ENCODE measurements around the gene PCBP4.

Gene PCBP4

GRCh38 chr3:51967384-51968169 is at the start of gene PCBP4:
TSS of gene PCBP4 (minus strand) at chr3:51967454. CDS start at chr3:51961240, 6,214 bp downstream.
- peaks cover 37% of the 10 kb centered on the region for H3K4me1 ChIP-seq (ENCODE audit: control insufficient read depth, insufficient read depth, low read length)

DNA sequence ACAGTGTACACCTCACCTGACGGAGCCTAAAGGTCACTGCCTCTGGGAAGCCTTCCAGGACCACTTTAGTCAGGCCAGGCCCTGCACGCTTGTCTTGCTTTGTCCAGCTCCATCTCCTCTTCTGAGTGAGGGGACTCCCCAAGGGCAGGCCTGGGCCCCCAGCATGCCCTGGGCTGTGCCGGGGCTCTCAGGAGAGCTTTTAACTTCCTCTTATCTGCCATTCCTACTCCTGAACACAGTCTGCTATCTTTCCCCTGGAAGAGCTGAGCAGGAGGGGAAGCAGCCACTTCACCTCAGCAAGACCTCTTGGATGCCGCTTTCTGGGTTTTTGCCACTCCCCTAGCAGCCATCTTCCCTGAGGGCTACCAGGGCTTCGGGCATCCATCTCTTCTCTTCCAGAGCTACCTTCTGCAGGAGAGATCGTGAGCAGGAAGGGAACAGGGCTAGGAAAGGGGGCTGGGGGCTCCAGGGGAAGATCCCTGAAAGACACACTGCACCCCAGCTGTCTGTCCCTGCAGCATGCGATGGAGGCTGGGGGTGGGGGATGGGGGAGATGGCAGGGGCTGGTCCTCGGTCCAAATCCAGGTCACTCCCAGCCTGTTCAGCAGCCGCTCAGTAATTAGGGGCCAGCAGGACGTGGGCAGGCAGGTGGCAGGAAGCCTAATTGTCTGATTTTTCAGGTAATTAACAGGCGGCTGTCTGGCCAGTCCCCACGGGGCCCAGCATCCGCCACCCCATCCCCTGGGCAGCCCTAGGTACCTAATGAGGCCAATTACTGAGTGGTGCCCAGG is 48.4 kb upstream of the PCBP4 start:
- no peaks in the 10 kb centered on the region for H3K4me1 ChIP-seq (ENCODE audit: control insufficient read depth, insufficient read depth, low read length)

More at GRCh38 chr3:51967384-51968169, at the start of gene PCBP4:
- Histone ChIP-seq H3K9me3 (ENCODE audit: control insufficient read depth, low read length) (no peaks in the 10 kb centered on the region), H3K36me3 (ENCODE audit: control insufficient read depth, insufficient read depth, low read length) (no peaks in the 10 kb centered on the region), H3K9ac (ENCODE audit: low read length) (peak within 1 kb of the TSS; percentile 81), H3K4me3 (ENCODE audit: low read length) (peak within 1 kb of the TSS; percentile 50), H3K27me3 (ENCODE audit: control insufficient read depth, insufficient read depth, low read length) (no peaks in the 10 kb centered on the region)

DNA sequence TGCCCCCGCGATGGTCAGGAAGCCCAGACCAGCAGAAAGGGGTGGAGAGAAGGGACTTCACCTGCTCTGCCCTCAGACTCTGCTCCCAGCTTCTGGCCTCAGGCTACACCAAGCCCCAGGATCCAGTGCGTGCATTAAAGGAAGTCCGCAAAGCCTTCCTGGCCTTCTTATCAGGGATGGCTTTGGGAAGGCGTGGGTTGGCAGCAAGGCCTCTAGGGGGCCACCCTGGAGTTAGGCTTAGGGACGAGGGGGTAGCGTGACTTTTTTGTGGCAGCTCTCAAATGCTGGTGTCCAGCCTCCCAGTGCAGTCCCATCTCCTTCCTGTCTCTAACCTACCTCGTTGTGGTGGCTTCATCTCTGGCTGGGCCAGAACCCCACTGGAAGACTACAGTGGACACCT is 47.4 kb upstream of the PCBP4 start:
- no peak overlapping the region for H3K9ac ChIP-seq (ENCODE audit: low read length)
- no peaks in the 10 kb centered on the region for H3K36me3 ChIP-seq (ENCODE audit: control insufficient read depth, insufficient read depth, low read length)
- H3K9me3 ChIP-seq (ENCODE audit: control insufficient read depth, low read length), result no peaks in the 10 kb centered on the region
- H3K27me3 ChIP-seq (ENCODE audit: control insufficient read depth, insufficient read depth, low read length), result no peaks in the 10 kb centered on the region
- H3K4me3 ChIP-seq (ENCODE audit: low read length), result no peak overlapping the region
- H3K4me1 ChIP-seq (ENCODE audit: control insufficient read depth, insufficient read depth, low read length), result no peaks in the 10 kb centered on the region

More for the DNA sequence above, 48.4 kb upstream of the PCBP4 start:
- no peak overlapping the region for H3K9ac ChIP-seq (ENCODE audit: low read length)
- H3K27me3 ChIP-seq (ENCODE audit: control insufficient read depth, insufficient read depth, low read length), result no peaks in the 10 kb centered on the region
- no peak overlapping the region for H3K4me3 ChIP-seq (ENCODE audit: low read length)
- H3K36me3 ChIP-seq (ENCODE audit: control insufficient read depth, insufficient read depth, low read length), result no peaks in the 10 kb centered on the region
- no peaks in the 10 kb centered on the region for H3K9me3 ChIP-seq (ENCODE audit: control insufficient read depth, low read length)

DNA sequence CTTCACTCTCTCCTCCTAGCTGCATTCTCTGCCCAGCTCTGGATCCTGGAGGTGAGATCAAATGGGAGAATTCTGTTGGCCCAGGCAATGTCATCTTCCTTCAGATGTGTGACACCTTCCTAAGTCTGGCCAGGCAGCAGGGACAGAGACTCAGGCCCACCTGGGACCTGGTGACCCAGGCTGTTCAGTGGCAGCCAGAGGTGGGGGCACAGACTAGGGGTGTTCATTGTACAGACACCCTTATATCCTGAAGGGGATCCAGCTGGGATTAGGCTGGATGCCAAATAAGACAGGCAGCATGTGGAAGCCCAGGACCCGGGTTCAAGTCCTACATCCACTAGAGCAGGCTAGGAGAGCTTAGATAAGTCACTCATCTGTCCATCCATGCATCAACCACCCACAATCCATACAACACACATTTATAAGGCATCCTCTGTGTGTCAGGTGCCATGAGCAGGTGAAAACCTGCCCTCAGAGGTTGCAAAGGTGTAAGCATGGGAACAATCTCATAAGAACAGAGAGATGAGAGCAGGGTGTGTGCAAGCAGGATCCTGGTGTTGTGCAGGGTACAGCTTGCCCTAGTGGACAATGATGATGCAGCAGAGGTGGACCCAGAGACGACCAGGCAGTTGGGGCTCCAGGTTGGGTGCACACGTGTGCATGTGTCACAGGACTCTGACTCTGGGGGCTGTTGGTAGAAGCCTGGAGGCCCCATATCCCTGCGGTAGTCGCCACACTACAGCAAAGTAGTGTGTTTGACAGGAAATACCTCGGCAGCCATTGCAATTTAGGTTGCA is 46.7 kb upstream of the PCBP4 start:
- H3K9me3 ChIP-seq (ENCODE audit: control insufficient read depth, low read length), result no peaks in the 10 kb centered on the region
- H3K4me3 ChIP-seq (ENCODE audit: low read length), result no peak overlapping the region
- H3K27me3 ChIP-seq (ENCODE audit: control insufficient read depth, insufficient read depth, low read length), result no peaks in the 10 kb centered on the region
- no peaks in the 10 kb centered on the region for H3K4me1 ChIP-seq (ENCODE audit: control insufficient read depth, insufficient read depth, low read length)
- no peak overlapping the region for H3K9ac ChIP-seq (ENCODE audit: low read length)
- no peaks in the 10 kb centered on the region for H3K36me3 ChIP-seq (ENCODE audit: control insufficient read depth, insufficient read depth, low read length)

- no peaks in the 10 kb centered on the region for H3K9me3 ChIP-seq (ENCODE audit: control insufficient read depth, low read length)
- no peaks in the 10 kb centered on the region for H3K4me1 ChIP-seq (ENCODE audit: control insufficient read depth, insufficient read depth, low read length)
- H3K27me3 ChIP-seq (ENCODE audit: control insufficient read depth, insufficient read depth, low read length), result no peaks in the 10 kb centered on the region
- no peak overlapping the region for H3K9ac ChIP-seq (ENCODE audit: low read length)
- H3K36me3 ChIP-seq (ENCODE audit: control insufficient read depth, insufficient read depth, low read length), result no peaks in the 10 kb centered on the region
- no peak overlapping the region for H3K4me3 ChIP-seq (ENCODE audit: low read length)
Measured at GRCh38 chr3:52012699-52013098, 45.4 kb upstream of the PCBP4 start.

GRCh38 chr3:52010431-52010830 is 43.2 kb upstream of the PCBP4 start:
- Histone ChIP-seq H3K9ac (ENCODE audit: low read length) (no peak overlapping the region), H3K27me3 (ENCODE audit: control insufficient read depth, insufficient read depth, low read length) (no peaks in the 10 kb centered on the region), H3K9me3 (ENCODE audit: control insufficient read depth, low read length) (no peaks in the 10 kb centered on the region), H3K36me3 (ENCODE audit: control insufficient read depth, insufficient read depth, low read length) (no peaks in the 10 kb centered on the region), H3K4me1 (ENCODE audit: control insufficient read depth, insufficient read depth, low read length) (peaks cover 8% of the 10 kb centered on the region), H3K4me3 (ENCODE audit: low read length) (no peak overlapping the region)

DNA sequence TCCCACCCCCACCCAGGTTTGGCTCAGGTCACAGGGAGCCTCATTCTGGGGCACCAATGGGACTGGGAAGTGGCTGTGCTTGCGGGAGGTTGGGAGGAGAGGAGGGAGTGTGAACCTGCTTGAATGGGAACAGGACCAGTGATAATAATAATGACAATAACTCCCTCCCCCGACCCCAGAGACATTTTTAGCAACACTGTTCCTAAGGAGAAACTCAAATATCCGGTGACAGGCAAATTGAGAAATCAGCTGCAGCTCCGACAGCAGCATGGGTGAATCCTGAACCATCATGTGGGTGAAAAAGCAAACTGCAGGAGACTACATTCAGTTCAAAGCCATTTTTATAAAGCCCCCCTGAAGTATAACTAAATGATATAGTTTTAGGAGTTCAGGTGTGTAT is 40.0 kb upstream of the PCBP4 start:
- no peaks in the 10 kb centered on the region for H3K27me3 ChIP-seq (ENCODE audit: control insufficient read depth, insufficient read depth, low read length)

DNA sequence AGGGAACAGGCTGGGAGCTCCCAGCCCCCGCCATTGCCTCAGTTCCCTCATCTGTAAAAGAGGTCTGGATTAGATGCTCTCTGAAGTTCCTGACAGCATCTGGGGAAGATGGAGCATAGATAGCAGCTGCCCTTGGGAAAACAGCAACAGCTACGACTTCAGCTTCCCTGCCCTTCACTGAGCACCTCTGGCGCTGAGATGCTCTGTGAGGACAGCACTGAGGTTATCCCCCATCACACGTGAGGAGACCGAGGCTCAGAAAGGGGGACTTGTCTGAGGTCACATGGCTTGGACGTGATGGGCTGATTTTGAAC is 39.5 kb upstream of the PCBP4 start:
- peaks cover 14% of the 10 kb centered on the region for H3K4me1 ChIP-seq (ENCODE audit: control insufficient read depth, insufficient read depth, low read length)
- no peak overlapping the region for H3K9ac ChIP-seq (ENCODE audit: low read length)
- H3K4me3 ChIP-seq (ENCODE audit: low read length), result no peak overlapping the region
- H3K36me3 ChIP-seq (ENCODE audit: control insufficient read depth, insufficient read depth, low read length), result no peaks in the 10 kb centered on the region
- no peaks in the 10 kb centered on the region for H3K9me3 ChIP-seq (ENCODE audit: control insufficient read depth, low read length)
- no peaks in the 10 kb centered on the region for H3K27me3 ChIP-seq (ENCODE audit: control insufficient read depth, insufficient read depth, low read length)

More for the DNA sequence above, 40.0 kb upstream of the PCBP4 start:
- Histone ChIP-seq H3K4me3 (ENCODE audit: low read length) (no peak overlapping the region), H3K4me1 (ENCODE audit: control insufficient read depth, insufficient read depth, low read length) (peaks cover 13% of the 10 kb centered on the region), H3K9me3 (ENCODE audit: control insufficient read depth, low read length) (no peaks in the 10 kb centered on the region), H3K36me3 (ENCODE audit: control insufficient read depth, insufficient read depth, low read length) (no peaks in the 10 kb centered on the region), H3K9ac (ENCODE audit: low read length) (no peak overlapping the region)

DNA sequence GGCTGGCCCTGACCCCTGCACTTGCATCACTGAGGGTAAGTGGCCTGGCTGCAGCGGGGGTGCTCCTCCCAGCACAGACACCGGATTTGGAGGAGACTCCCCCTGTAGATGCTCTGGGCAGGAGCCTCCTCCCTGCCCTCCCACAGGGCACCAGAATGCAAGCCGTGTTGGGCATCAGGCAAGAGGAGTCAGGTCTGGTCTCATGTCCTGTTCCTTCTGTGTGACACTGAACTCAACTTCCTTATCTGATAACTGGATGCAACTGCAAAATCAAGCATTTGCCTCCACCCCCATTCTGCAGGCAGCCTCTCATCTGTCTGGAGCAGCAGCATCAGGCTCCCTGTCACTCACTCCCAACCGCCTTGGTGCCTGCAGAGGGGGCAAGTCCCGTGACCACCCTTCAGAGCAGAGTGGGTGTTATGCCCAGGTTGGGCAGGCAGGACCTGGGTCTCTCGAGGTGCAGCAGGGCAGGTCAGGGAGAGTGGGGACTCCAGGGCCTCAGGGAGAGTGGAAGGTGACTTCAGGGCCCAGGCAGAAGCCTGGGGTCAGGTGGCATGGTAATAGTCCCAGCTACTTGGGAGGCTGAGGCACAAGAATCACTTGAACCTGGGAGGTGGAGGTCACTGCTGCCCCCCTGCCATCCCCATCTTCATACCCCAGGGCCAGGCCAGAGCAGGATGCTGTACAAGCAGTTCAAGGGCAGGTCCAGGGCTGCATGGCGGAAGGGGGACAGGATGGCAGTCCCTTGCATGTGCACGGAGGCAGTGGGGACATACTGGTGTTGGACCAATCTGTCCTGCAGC is 39.0 kb upstream of the PCBP4 start:
- no peak overlapping the region for H3K4me3 ChIP-seq (ENCODE audit: low read length)
- peaks cover 5% of the 10 kb centered on the region for H3K27me3 ChIP-seq (ENCODE audit: control insufficient read depth, insufficient read depth, low read length)
- H3K9ac ChIP-seq (ENCODE audit: low read length), result no peak overlapping the region
- H3K36me3 ChIP-seq (ENCODE audit: control insufficient read depth, insufficient read depth, low read length), result no peaks in the 10 kb centered on the region
- H3K4me1 ChIP-seq (ENCODE audit: control insufficient read depth, insufficient read depth, low read length), result peaks cover 20% of the 10 kb centered on the region
- H3K9me3 ChIP-seq (ENCODE audit: control insufficient read depth, low read length), result no peaks in the 10 kb centered on the region

DNA sequence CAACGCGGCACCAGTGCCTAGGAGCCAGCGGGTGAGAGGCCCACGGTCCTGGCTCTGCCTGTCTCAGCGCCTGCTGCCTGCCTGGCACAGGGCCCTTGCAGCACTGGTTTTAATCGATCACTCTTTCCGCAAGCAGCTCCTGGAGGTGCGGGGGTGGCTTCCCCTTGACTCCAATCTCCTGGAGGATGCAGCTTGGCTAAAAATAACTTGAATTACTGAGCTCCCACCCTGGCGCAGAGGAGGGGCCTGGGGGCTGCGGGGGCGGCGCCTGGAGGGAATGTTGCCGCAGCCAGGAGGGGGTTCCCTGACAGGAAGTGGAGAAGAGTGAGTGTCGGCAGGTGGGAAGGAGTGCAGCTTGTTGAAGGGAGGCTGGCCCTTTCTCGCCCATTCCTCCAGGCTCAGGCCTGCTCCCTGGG is 38.3 kb upstream of the PCBP4 start:
- Histone ChIP-seq H3K36me3 (ENCODE audit: control insufficient read depth, insufficient read depth, low read length) (no peaks in the 10 kb centered on the region), H3K4me3 (ENCODE audit: low read length) (no peak overlapping the region), H3K9ac (ENCODE audit: low read length) (no peak overlapping the region), H3K4me1 (ENCODE audit: control insufficient read depth, insufficient read depth, low read length) (peaks cover 20% of the 10 kb centered on the region), H3K27me3 (ENCODE audit: control insufficient read depth, insufficient read depth, low read length) (peaks cover 5% of the 10 kb centered on the region), H3K9me3 (ENCODE audit: control insufficient read depth, low read length) (no peaks in the 10 kb centered on the region)

DNA sequence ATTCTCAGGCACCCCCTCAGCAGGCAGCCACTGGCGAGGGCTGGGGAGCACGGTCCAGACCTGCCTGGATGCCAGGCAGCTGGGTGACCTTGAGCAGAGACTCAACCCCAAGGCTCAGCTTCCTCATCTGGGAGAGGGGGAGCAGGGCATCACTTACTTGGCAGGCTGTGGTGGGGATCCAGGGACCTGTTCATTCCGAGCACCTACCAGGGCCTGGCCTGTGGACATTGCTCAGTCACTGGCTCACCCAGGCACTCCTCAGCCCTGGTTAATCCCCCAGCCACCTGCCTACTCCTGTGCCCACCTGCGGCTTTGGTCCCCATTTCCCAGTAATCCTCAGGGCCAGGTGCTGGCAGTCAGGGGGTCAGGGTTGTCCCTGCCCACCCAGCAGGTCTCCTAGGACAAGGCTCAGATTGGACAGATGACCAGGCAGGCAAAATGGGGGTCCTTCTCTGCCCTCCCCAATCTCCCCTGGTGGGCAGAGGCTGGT is 37.7 kb upstream of the PCBP4 start:
- Histone ChIP-seq H3K27me3 (ENCODE audit: control insufficient read depth, insufficient read depth, low read length) (peaks cover 5% of the 10 kb centered on the region), H3K4me3 (ENCODE audit: low read length) (no peak overlapping the region), H3K36me3 (ENCODE audit: control insufficient read depth, insufficient read depth, low read length) (no peaks in the 10 kb centered on the region), H3K4me1 (ENCODE audit: control insufficient read depth, insufficient read depth, low read length) (peaks cover 20% of the 10 kb centered on the region), H3K9me3 (ENCODE audit: control insufficient read depth, low read length) (no peaks in the 10 kb centered on the region), H3K9ac (ENCODE audit: low read length) (no peak overlapping the region)

Data from mucosa of stomach (tissue), 1 donor.